IgD-negative memory B cell (primary cell): ENCODE measurements around the gene NKIRAS1. TPM values are rescaled to one million over a fixed set of nuclear protein-coding genes. Genes with fewer than 3 reads are reported as not detected.
"Not testable (repeated sequence)": the region's sequence is repeated elsewhere in the genome, so short reads cannot be mapped to it uniquely, and the experiment has no call there.

ENCODE experiments used
- H3K27ac Mint-ChIP-seq, 3 donors: one replicate each; pipeline ENCODE4 v1.8.0; 2020 to 2022; ENCODE audit warnings: mild to moderate bottlenecking in 3 of 3, mixed read lengths in 3 of 3, moderate library complexity in 1 of 3
- H3K27me3 Mint-ChIP-seq: one replicate; pipeline ENCODE4 v1.8.0; 2021; ENCODE audit warnings: mixed read lengths
- H3K36me3 Mint-ChIP-seq: one replicate; pipeline ENCODE4 v1.8.0; 2020; ENCODE audit warnings: mild to moderate bottlenecking, mixed read lengths
- H3K4me1 Mint-ChIP-seq, 3 donors: one replicate each; pipeline ENCODE4 v1.8.0; 2020 to 2022; ENCODE audit warnings: mixed read lengths in 3 of 3, mild to moderate bottlenecking in 1 of 3
- H3K4me3 Mint-ChIP-seq, 4 donors: one replicate each; pipeline ENCODE4 v1.8.0; 2020 to 2022; ENCODE audit warnings: mild to moderate bottlenecking in 4 of 4, mixed read lengths in 4 of 4, moderate library complexity in 3 of 4
- H3K9me3 Mint-ChIP-seq, 3 donors: one replicate each; pipeline ENCODE4 v1.8.0; 2020 to 2021; ENCODE audit warnings: mixed read lengths in 3 of 3, mild to moderate bottlenecking in 1 of 3
- polyA plus RNA-seq: library from polyadenylated mRNA; unstranded; fragments of 300-500 nt; fragmentation: Illumina TruSeq; gene quantifications from one replicate; pipeline ENCODE4 v1.2.3, GENCODE V29; 2021

Gene NKIRAS1
- polyA plus RNA-seq, 1 donor from 2014 or later = 2.8 TPM

GRCh38 chr3:23875113-23875725 lies 41.6 kb downstream of the NKIRAS1 start:
- peaks cover 22 to 30% (median 28%) of the 10 kb centered on the region in 3 donors for H3K4me1 Mint-ChIP-seq
- H3K9me3 Mint-ChIP-seq = no peaks in the 10 kb centered on the region
- no peak overlapping the region for H3K4me3 Mint-ChIP-seq
- no peaks in the 10 kb centered on the region for H3K27me3 Mint-ChIP-seq
- peaks cover 2% of the 10 kb centered on the region for H3K36me3 Mint-ChIP-seq
- no peak overlapping the region for H3K27ac Mint-ChIP-seq

GRCh38 chr3:23874359-23875112 lies 42.3 kb downstream of the NKIRAS1 start:
- Mint-ChIP-seq H3K4me3 (no peak overlapping the region), H3K9me3 (no peaks in the 10 kb centered on the region), H3K27ac (peak overlapping the region in 1 of 3 donors; percentile 50), H3K36me3 (peaks cover 2% of the 10 kb centered on the region), H3K27me3 (no peaks in the 10 kb centered on the region), H3K4me1 (peaks cover 22 to 30% (median 30%) of the 10 kb centered on the region in 3 donors)

- H3K27ac Mint-ChIP-seq = no peak overlapping the region
- H3K9me3 Mint-ChIP-seq = no peaks in the 10 kb centered on the region
- peaks cover 24 to 25% (median 24%) of the 10 kb centered on the region in 3 donors for H3K4me1 Mint-ChIP-seq
- H3K4me3 Mint-ChIP-seq = no peak overlapping the region
- no peaks in the 10 kb centered on the region for H3K27me3 Mint-ChIP-seq
- H3K36me3 Mint-ChIP-seq = peaks cover 2% of the 10 kb centered on the region
Observed at GRCh38 chr3:23873941-23874340, 42.8 kb downstream of the NKIRAS1 start.

GRCh38 chr3:23872330-23872729 lies 44.5 kb downstream of the NKIRAS1 start:
- Mint-ChIP-seq H3K36me3 (no peaks in the 10 kb centered on the region), H3K4me3 (no peak overlapping the region), H3K27me3 (no peaks in the 10 kb centered on the region), H3K4me1 (peaks cover 28 to 30% (median 30%) of the 10 kb centered on the region in 3 donors), H3K27ac (no peak overlapping the region), H3K9me3 (no peaks in the 10 kb centered on the region)

GRCh38 chr3:23871361-23871760 lies 45.4 kb downstream of the NKIRAS1 start:
- not testable (repeated sequence) for H3K36me3 Mint-ChIP-seq, H3K9me3 Mint-ChIP-seq, H3K27ac Mint-ChIP-seq, H3K4me3 Mint-ChIP-seq, H3K27me3 Mint-ChIP-seq
- H3K4me1 Mint-ChIP-seq = peaks cover 24 to 26% (median 24%) of the 10 kb centered on the region in 3 donors

- not testable (repeated sequence) for H3K27me3 Mint-ChIP-seq, H3K9me3 Mint-ChIP-seq, H3K27ac Mint-ChIP-seq, H3K4me3 Mint-ChIP-seq, H3K36me3 Mint-ChIP-seq
- H3K4me1 Mint-ChIP-seq = peaks cover 26 to 28% (median 27%) of the 10 kb centered on the region in 3 donors
Observed at GRCh38 chr3:23870663-23871043, 46.1 kb downstream of the NKIRAS1 start.

- Mint-ChIP-seq H3K27me3 (no peaks in the 10 kb centered on the region), H3K4me1 (peaks cover 24 to 29% (median 27%) of the 10 kb centered on the region in 3 donors), H3K4me3 (no peak overlapping the region), H3K9me3 (no peaks in the 10 kb centered on the region), H3K27ac (no peak overlapping the region), H3K36me3 (no peaks in the 10 kb centered on the region)
Observed at GRCh38 chr3:23869977-23870662, 46.7 kb downstream of the NKIRAS1 start.

- H3K36me3 Mint-ChIP-seq = peaks cover 4% of the 10 kb centered on the region
- H3K4me1 Mint-ChIP-seq = peaks cover 20 to 37% (median 31%) of the 10 kb centered on the region in 3 donors
- no peak overlapping the region for H3K4me3 Mint-ChIP-seq
Observed at GRCh38 chr3:23867838-23868237, 49.0 kb downstream of the NKIRAS1 start.

GRCh38 chr3:23867400-23867799 lies 49.4 kb downstream of the NKIRAS1 start:
- Mint-ChIP-seq H3K4me3 (no peak overlapping the region), H3K4me1 (peaks cover 20 to 39% (median 32%) of the 10 kb centered on the region in 3 donors), H3K36me3 (peaks cover 4% of the 10 kb centered on the region), H3K27ac (no peak overlapping the region), H3K9me3 (no peaks in the 10 kb centered on the region), H3K27me3 (no peaks in the 10 kb centered on the region)

More at GRCh38 chr3:23867838-23868237, 49.0 kb downstream of the NKIRAS1 start:
- Mint-ChIP-seq H3K27me3 (no peaks in the 10 kb centered on the region), H3K9me3 (no peaks in the 10 kb centered on the region), H3K27ac (no peak overlapping the region)

GRCh38 chr3:23865595-23866396 lies 51.0 kb downstream of the NKIRAS1 start:
- Mint-ChIP-seq H3K27me3 (no peaks in the 10 kb centered on the region), H3K4me3 (peak overlapping the region in 2 of 4 donors; percentile 33 to 49), H3K36me3 (peaks cover 4% of the 10 kb centered on the region), H3K9me3 (no peaks in the 10 kb centered on the region), H3K4me1 (peaks cover 23 to 42% (median 39%) of the 10 kb centered on the region in 3 donors), H3K27ac (no peak overlapping the region)

- no peaks in the 10 kb centered on the region for H3K9me3 Mint-ChIP-seq
- peaks cover 4% of the 10 kb centered on the region for H3K36me3 Mint-ChIP-seq
- no peak overlapping the region for H3K4me3 Mint-ChIP-seq
- H3K27me3 Mint-ChIP-seq = no peaks in the 10 kb centered on the region
- peak overlapping the region in 1 of 3 donors; percentile 2 for H3K27ac Mint-ChIP-seq
- H3K4me1 Mint-ChIP-seq = peaks cover 27 to 42% (median 40%) of the 10 kb centered on the region in 3 donors
Observed at GRCh38 chr3:23864931-23865330, 51.9 kb downstream of the NKIRAS1 start.

GRCh38 chr3:23863060-23863459 lies 53.7 kb downstream of the NKIRAS1 start:
- no peaks in the 10 kb centered on the region for H3K9me3 Mint-ChIP-seq
- H3K27me3 Mint-ChIP-seq = no peaks in the 10 kb centered on the region
- peaks cover 27 to 50% (median 46%) of the 10 kb centered on the region in 3 donors for H3K4me1 Mint-ChIP-seq
- peaks cover 4% of the 10 kb centered on the region for H3K36me3 Mint-ChIP-seq
- no peak overlapping the region for H3K27ac Mint-ChIP-seq
- no peak overlapping the region for H3K4me3 Mint-ChIP-seq

GRCh38 chr3:23861689-23862088 lies 55.1 kb downstream of the NKIRAS1 start:
- Mint-ChIP-seq H3K27ac (no peak overlapping the region), H3K9me3 (no peaks in the 10 kb centered on the region), H3K4me1 (peaks cover 28 to 54% (median 51%) of the 10 kb centered on the region in 3 donors), H3K36me3 (peaks cover 4% of the 10 kb centered on the region), H3K27me3 (no peaks in the 10 kb centered on the region), H3K4me3 (no peak overlapping the region)

- peaks cover 23 to 43% (median 41%) of the 10 kb centered on the region in 3 donors for H3K4me1 Mint-ChIP-seq
- peak overlapping the region in 1 of 4 donors; percentile 28 for H3K4me3 Mint-ChIP-seq
- H3K9me3 Mint-ChIP-seq = no peaks in the 10 kb centered on the region
- H3K36me3 Mint-ChIP-seq = peaks cover 4% of the 10 kb centered on the region
- H3K27me3 Mint-ChIP-seq = no peaks in the 10 kb centered on the region
- H3K27ac Mint-ChIP-seq = no peak overlapping the region
Observed at GRCh38 chr3:23859839-23860382, 56.9 kb downstream of the NKIRAS1 start.
